Effector memory CD4-positive, alpha-beta T cell (primary cell): Measurements from ENCODE around the gene PRAMEF14.
"Not testable (repeated sequence)": the region's sequence is repeated elsewhere in the genome, so short reads cannot be mapped to it uniquely, and the experiment has no call there.

ENCODE experiments used
- DNase-seq, 3 donors: peaks; one replicate each; pipeline ENCODE4 v3.0.0-alpha.2; 2020
- H3K27ac ChIP-seq: 2 replicates; pipeline ENCODE4 v1.7.0; 2013; ENCODE audit warnings: mild to moderate bottlenecking, low read length, moderate library complexity; ENCODE audit not compliant: insufficient read depth, poor library complexity, severe bottlenecking
- H3K27me3 ChIP-seq: replicated peaks from 2 replicates; pipeline ENCODE4 v1.7.0; 2013; ENCODE audit warnings: mild to moderate bottlenecking, low read length; ENCODE audit not compliant: insufficient read depth, control insufficient read depth, poor library complexity, severe bottlenecking
- H3K36me3 ChIP-seq: 2 replicates; pipeline ENCODE4 v1.7.0; 2013; ENCODE audit warnings: mild to moderate bottlenecking, low read length, moderate library complexity; ENCODE audit not compliant: control insufficient read depth, insufficient read depth
- H3K4me1 ChIP-seq: 2 replicates; pipeline ENCODE4 v1.7.0; 2013; ENCODE audit warnings: low read length, mild to moderate bottlenecking; ENCODE audit not compliant: control insufficient read depth, insufficient read depth, poor library complexity, severe bottlenecking
- H3K4me3 ChIP-seq: 2 replicates; pipeline ENCODE4 v1.7.0; 2013; ENCODE audit warnings: low read length, low read depth, mild to moderate bottlenecking; ENCODE audit not compliant: insufficient read depth, poor library complexity, severe bottlenecking
- H3K9me3 ChIP-seq: 2 replicates; pipeline ENCODE4 v1.7.0; 2013; ENCODE audit warnings: mild to moderate bottlenecking, low read length, moderate library complexity; ENCODE audit not compliant: control insufficient read depth

Gene PRAMEF14

DNA sequence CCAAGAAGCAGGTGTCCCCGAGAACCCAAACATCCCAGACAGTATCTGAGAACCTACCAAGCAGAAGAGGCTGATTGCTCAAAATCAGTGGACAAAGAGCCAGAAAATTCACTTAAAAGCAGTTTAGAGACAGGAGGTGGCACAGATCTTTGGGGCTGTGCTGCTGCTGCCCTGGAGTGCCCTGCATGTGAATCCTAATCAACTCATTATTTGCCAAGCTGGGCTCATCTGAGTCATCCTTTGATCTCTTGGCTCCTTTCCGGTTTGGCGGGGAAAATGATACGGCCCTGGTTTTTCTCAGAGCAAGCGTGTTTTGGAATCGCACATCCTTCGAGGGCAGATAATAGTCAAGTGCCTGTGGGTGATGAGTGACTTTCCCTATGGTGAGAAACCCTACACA, 15.4 kb upstream of the PRAMEF14 start:
- not testable (repeated sequence) for DNase-seq, H3K27me3 ChIP-seq, H3K27ac ChIP-seq, H3K36me3 ChIP-seq, H3K4me1 ChIP-seq, H3K4me3 ChIP-seq, H3K9me3 ChIP-seq

GRCh38 chr1:13356774-13357173, 9.8 kb upstream of the PRAMEF14 start:
- DNase-seq = not testable (repeated sequence)

DNA sequence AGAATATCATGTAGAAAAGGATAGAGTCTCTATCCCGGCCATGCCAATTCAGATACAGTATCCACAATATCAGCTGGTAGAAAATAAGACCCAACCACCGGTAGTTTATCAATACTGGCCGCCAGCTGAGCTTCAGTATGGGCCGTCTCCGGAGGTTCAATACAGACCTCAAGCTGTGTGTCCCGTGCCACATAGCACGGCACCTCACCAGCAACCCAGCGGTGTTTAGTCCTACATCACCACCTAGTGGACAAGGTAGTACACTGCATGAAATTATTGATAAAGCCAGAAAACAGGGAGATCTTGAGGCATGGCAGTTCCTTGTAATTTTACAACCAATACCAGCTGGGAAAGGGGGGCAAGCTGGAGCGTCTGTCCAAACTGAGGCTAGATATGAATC, 7.5 kb upstream of the PRAMEF14 start:
- H3K36me3 ChIP-seq, H3K9me3 ChIP-seq, DNase-seq, H3K4me3 ChIP-seq, H3K27me3 ChIP-seq, H3K4me1 ChIP-seq, H3K27ac ChIP-seq: not testable (repeated sequence)

More at GRCh38 chr1:13356774-13357173, 9.8 kb upstream of the PRAMEF14 start:
- not testable (repeated sequence) for H3K4me3 ChIP-seq, H3K27ac ChIP-seq, H3K9me3 ChIP-seq, H3K27me3 ChIP-seq, H3K36me3 ChIP-seq, H3K4me1 ChIP-seq

- H3K9me3 ChIP-seq, H3K27ac ChIP-seq, H3K4me3 ChIP-seq, H3K4me1 ChIP-seq, H3K27me3 ChIP-seq, DNase-seq, H3K36me3 ChIP-seq: not testable (repeated sequence)
Observed at GRCh38 chr1:13353476-13353875, 6.5 kb upstream of the PRAMEF14 start.

DNA sequence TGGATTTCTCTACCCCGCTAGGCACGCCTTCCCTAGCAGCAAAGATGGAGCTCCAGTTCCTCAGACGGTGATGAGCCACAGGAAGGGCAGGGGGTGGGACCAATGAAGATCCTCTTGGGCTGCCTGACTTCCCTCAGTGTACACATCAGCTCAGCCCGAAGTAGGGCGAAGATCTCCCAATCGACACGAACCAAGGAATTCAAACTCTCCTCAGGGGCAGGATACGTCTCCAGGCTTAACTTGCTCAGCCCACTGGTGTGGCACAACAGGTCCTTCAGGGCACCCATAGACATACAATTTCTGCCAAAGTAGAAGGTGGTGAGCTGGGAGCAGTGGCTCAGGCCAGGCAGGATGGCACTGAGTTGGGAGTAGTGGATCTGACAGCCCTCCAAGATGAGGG, 4.4 kb downstream of the PRAMEF14 start:
- H3K27me3 ChIP-seq = not testable (repeated sequence)

DNA sequence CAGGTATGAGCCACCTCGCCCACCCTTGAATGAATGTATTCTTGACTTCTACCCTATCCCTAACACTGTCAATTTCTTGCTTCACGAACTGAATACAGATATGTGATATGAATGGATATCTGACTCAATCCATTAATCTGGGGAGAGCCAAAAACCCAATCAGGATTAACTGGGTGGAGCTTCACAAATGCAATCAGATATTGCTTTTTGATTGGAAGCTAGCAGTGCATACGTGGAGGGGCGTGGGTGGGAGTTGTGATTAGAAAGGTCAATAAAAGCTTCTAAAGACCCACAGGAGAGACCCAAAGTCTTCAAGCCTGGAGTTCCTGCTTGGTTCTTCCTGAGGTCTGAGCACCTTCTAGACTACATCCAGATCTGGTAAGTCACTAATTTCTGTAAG, 31.7 kb downstream of the PRAMEF14 start, which contains the start of gene PRAMEF15:
Gene PRAMEF15 (plus strand): TSS at position 301 of the 400 bp plus-strand sequence. CDS start 2,827 bp downstream, outside the sequence.
- not testable (repeated sequence) for H3K27ac ChIP-seq, H3K4me3 ChIP-seq, DNase-seq, H3K9me3 ChIP-seq, H3K27me3 ChIP-seq, H3K4me1 ChIP-seq, H3K36me3 ChIP-seq

More for the DNA sequence above, 4.4 kb downstream of the PRAMEF14 start:
- not testable (repeated sequence) for H3K4me1 ChIP-seq, H3K27ac ChIP-seq, H3K4me3 ChIP-seq, DNase-seq, H3K9me3 ChIP-seq, H3K36me3 ChIP-seq

DNA sequence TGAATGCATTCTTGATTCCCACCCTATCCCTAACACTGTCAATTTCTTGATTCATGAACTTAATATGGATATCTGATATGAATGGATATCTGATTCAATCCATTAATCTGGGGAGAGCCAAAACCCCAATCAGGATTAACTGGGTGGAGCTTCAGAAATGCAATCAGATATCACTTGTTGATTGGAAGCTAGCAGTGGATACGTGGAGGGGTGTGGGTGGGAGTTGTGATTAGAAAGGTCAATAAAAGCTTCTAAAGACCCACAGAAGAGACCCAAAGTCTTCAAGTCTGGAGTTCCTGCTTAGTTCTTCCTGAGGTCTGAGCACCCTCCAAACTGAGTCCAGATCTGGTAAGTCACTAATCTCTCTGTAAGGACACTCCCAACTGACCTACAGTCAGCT, 43.7 kb downstream of the PRAMEF14 start, which contains the start of gene PRAMEF33:
Gene PRAMEF33 (plus strand): TSS at position 301 of the 400 bp plus-strand sequence. CDS start 2,416 bp downstream, outside the sequence.
- not testable (repeated sequence) for H3K4me1 ChIP-seq, H3K9me3 ChIP-seq, DNase-seq, H3K27me3 ChIP-seq, H3K4me3 ChIP-seq, H3K27ac ChIP-seq, H3K36me3 ChIP-seq

DNA sequence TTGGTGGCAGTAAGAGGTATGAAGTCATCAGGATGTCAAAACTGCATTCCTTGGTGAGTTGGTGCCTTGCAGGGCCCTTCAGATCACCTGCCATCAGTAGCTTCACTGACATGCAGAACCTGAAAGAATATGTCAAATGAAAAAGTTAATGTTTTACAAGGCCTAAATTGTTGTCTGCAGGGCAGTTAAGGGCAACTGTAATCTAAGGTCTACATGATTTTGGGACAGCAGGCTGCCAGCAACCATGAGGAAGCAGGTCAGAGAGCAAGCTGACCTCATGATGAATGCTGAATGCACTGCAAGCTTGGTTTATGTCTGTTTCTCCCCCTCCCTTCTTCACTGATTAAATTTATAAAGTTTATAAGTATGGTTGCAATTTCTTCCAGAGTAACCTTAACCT, 44.7 kb downstream of the PRAMEF14 start:
- not testable (repeated sequence) for H3K4me3 ChIP-seq, H3K36me3 ChIP-seq, H3K9me3 ChIP-seq, H3K27ac ChIP-seq, DNase-seq, H3K4me1 ChIP-seq, H3K27me3 ChIP-seq

DNA sequence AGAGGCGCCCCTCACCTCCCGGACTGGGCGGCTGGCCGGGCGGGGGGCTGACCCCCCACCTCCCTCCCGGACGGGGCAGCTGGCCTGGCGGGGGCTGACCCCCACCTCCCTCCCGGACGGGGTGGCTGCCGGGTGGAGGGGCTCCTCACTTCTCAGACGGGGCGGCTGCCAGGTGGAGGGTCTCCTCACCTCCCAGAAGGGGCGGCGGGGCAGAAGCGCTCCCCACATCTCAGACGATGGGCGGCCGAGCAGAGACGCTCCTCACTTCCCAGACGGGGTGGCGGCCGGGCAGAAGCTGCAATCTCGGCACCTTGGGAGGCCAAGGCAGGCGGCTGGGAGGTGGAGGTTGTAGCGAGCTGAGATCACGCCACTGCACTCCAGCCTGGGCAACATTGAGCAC, 48.2 kb downstream of the PRAMEF14 start:
- not testable (repeated sequence) for H3K4me1 ChIP-seq, H3K27ac ChIP-seq, H3K27me3 ChIP-seq, H3K9me3 ChIP-seq, DNase-seq, H3K36me3 ChIP-seq, H3K4me3 ChIP-seq

DNA sequence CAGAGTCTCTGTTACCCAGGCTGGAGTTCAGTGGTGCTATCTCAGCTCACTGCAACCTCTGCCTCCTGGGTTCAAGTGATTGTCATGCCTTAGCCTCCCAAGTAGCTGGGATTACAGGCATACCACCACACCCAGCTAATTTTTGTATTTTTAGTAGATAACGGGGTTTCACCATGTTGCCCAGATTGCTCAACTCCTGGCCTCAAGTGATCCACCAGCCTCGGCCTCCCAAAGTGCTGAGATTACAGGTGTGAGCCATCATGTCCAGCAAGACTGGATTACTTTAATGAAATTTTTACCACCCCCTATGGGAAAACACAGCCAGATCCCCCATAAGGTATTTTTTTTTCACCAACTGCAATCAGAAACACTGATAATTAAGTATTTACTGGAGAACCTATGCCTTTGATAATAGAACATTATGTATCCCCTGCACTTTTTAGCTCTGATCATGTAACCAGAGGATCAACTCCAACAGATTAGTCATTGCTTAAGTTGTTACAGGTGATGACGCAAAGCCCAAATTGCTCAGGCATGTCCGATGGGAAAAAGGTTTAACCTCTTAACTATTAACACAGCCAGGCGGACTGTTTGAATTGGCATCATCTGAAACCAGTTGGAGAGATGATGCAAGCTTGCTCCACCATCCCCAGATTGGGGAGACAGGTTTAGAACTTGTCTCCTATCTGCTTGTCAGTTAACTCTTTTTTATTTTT, 49.6 kb downstream of the PRAMEF14 start:
- not testable (repeated sequence) for H3K36me3 ChIP-seq, H3K4me1 ChIP-seq, H3K27me3 ChIP-seq, DNase-seq, H3K4me3 ChIP-seq, H3K27ac ChIP-seq, H3K9me3 ChIP-seq
